Pancreas (tissue), 10 donors: ENCODE results near the gene OPN1MW. TPM values are rescaled to one million over a fixed set of nuclear protein-coding genes. Genes with fewer than 3 reads are reported as not detected.
"Not testable (repeated sequence)": the region's sequence is repeated elsewhere in the genome, so short reads cannot be mapped to it uniquely, and the experiment has no call there.

Experiments used
- ATAC-seq, 4 donors: fragments of 200-7000 bp; cut with Tn5 transposase; one replicate each; pipeline versions ENCODE4 v1.8.0 to v1.9.1; 2020; ENCODE audit warnings: mild to moderate bottlenecking in 4 of 4, moderate library complexity in 4 of 4
- DNase-seq, 6 donors: peaks; one replicate each; pipeline ENCODE4 v3.0.0-alpha.2; 2020
- FAIRE-seq: peaks from 2 replicates; lab custom pipeline; 2012; peaks lifted over from hg19 to GRCh38; lab: Jason Lieb, UNC
- H3K27ac ChIP-seq, 4 donors: fragments of 200-600 bp; sonication (generic); 1 replicate in 3 of 4; 2 replicates in 1 of 4; pipeline versions ENCODE4 v1.5.0 to v1.8.0; 2020
- H3K27me3 ChIP-seq, 4 donors: fragments of 200-600 bp; one replicate each; pipeline ENCODE4 v1.8.0; 2021
- H3K36me3 ChIP-seq, 3 donors: fragments of 200-600 bp; sonication (generic) in 1 of 3; one replicate each; pipeline versions ENCODE4 v1.5.0 to v1.8.0; 2020 to 2021
- H3K4me1 ChIP-seq, 3 donors: fragments of 200-600 bp; one replicate each; pipeline ENCODE4 v1.8.0; 2021
- H3K4me3 ChIP-seq, 4 donors: fragments of 200-600 bp; sonication (generic) in 2 of 4; one replicate each; pipeline versions ENCODE4 v1.5.0 to v1.8.0; 2020 to 2021
- H3K9me3 ChIP-seq, 4 donors: fragments of 200-600 bp; one replicate each; pipeline ENCODE4 v1.8.0; 2021
- WGBS, 2 donors: extraction: QIAGEN DNeasy Blood & Tissue Kit; methylation state at CpG; one replicate each; pipeline ENCODE4 v1.1.7; 2013; 5-methylcytosine and 5-hydroxymethylcytosine counted together
- intact Hi-C, 3 donors: fragments of 100-400 bp; cut with DNase I; formaldehyde crosslinking; loops; one replicate each; pipeline versions ENCODE4 v1.11.1 to v1.14.2; 2022
- polyA plus RNA-seq, 2 donors: library from polyadenylated mRNA; stranded (reverse); fragments of 200-250 nt; gene quantifications; one replicate each; pipeline ENCODE4 v1.2.3, GENCODE V29; 2013
- total RNA-seq, 6 donors: library from RNA; stranded (reverse); fragmentation: NEBNext Ultra II Directional in 4 of 6; extraction: Animal tissue kit (Norgen Biotek cat#: 25700) in 4 of 6; gene quantifications; one replicate each; pipeline versions ENCODE4 v1.2.1 to v1.2.4, GENCODE V29; 2021 to 2023
- donor health status: healthy with polysubstance abuse.
- donor health status: DM: no; HTN: no; CAD: no; lungs with moderate emphysema.
- donor health status: DM: no; HTN: no; CAD: no.
- donor health status: control.
- donor health status: control.
- donor health status: Bipolar disorder and iron deficiency.
- donor health status: DM: yes; HTN: yes; CAD: no.
- donor health status: DM: no; HTN: no; CAD: no.
- donor health status: DM: no; HTN: no; CAD: no.
- donor health status: DM: yes; HTN: yes; CAD: no.

Gene OPN1MW
- total and polyA plus RNA-seq, 8 donors = not detected

DNA sequence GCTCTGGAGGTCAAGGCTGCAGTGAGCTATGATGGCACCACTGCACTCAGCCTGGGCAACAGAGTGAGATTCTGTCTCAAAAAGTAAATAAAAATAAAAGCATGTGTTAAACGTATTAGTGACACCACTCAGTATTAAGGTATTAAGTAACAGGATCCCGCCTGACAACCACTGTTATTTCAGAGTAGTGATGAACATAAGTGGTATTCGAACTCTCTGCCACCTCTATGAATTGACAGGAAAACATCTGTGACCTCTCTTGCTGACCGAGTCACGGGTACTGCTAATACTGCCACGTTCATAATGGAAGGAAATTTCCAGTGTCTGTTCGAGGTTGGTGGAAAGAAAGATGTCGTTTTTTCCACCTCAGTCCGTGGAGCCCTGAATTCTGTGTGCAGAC is 44.3 kb downstream of the OPN1MW start:
- DNase-seq, H3K36me3 ChIP-seq, H3K4me1 ChIP-seq, H3K9me3 ChIP-seq, H3K4me3 ChIP-seq, intact Hi-C loops, H3K27ac ChIP-seq, ATAC-seq, H3K27me3 ChIP-seq: not testable (repeated sequence)
- WGBS, 2 donors = no CpG with 5 or more reads among the region's 9 CpGs
- peak; percentile 83 for FAIRE-seq

DNA sequence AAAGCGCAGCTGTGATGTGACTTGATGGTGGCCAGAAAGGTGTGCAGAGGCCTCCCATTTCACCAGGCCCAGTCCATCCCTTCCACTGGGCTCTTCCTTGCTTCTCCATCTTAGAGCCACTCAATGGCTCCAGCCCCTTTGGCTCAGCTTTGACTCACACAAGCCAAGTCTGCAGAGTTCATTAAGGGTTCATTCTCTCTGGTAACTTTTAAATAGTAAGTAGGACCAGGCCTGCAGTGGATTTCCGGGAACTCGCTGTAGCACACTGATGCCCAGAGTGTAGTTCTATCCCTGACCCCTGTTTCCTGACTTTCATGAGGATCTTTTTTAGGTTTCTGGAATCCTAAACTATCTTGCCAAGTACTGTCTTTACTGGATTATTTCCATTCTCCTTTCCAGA is 49.0 kb downstream of the OPN1MW start:
- H3K27ac ChIP-seq, H3K4me1 ChIP-seq, ATAC-seq, H3K9me3 ChIP-seq, DNase-seq, H3K27me3 ChIP-seq, H3K36me3 ChIP-seq, intact Hi-C loops, H3K4me3 ChIP-seq: not testable (repeated sequence)
- WGBS, 2 donors = no CpG with 5 or more reads among the region's 3 CpGs
- peak; percentile 94 for FAIRE-seq

DNA sequence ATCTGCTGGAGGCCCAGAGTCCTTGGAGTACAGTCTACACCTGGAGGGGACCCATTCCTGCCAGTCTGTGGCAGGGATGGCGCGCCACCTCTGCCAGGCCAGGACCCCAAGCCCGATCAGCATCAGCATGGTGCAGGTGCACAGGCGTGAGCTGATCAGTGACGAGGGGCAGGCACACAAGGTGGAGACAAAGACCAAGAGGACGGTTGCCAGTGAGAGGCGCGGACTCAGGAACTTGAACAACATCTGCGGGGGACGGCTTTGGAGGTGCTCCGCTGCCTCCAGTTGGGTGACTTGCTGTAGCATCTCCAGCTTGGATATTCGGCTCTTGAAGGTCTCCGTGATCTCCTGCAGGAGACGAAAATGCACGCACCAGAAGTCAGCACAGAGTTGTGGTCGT is 51.2 kb downstream of the OPN1MW start:
- H3K27ac ChIP-seq, intact Hi-C loops, H3K4me1 ChIP-seq, H3K4me3 ChIP-seq, FAIRE-seq, DNase-seq, H3K36me3 ChIP-seq, ATAC-seq, H3K9me3 ChIP-seq, H3K27me3 ChIP-seq: not testable (repeated sequence)
- no CpG with 5 or more reads among the region's 16 CpGs for WGBS, 2 donors

DNA sequence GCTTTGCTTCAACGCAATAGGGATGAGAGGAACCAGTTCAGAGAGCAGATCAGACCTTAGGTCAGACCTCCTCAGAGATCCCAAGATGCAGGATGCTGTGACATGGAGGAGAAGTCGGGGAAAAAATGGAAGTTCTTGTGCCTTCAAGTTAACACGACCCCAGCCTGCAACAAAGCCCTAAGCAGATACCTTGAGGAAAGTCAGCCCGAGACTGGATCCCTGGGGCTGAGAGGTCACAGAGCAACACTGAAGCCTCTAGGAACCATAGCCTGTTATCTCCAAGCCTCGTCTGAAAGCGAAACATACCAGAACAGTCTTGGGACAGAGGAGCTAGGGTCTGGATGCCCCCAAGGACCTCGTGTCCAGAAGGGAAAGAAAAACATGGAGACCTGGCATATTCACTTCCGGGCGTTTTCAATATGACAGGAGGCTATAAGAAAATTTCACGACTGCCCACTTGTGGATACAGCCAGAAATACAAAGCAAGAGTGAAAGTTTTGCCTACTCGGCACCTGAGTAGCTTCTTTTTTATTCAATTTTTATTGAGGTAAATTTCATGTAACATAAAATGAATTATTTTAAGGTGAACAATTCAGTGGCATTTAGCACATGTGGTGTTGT is 56.7 kb downstream of the OPN1MW start:
- WGBS, 2 donors = 69% methylated on average over 4 of the region's 11 CpGs; no CpG with 5 or more reads in 1 of the 2 donors
- H3K27ac ChIP-seq, H3K27me3 ChIP-seq, FAIRE-seq, H3K4me3 ChIP-seq, DNase-seq, H3K4me1 ChIP-seq, H3K36me3 ChIP-seq, ATAC-seq, H3K9me3 ChIP-seq, intact Hi-C loops: not testable (repeated sequence)

DNA sequence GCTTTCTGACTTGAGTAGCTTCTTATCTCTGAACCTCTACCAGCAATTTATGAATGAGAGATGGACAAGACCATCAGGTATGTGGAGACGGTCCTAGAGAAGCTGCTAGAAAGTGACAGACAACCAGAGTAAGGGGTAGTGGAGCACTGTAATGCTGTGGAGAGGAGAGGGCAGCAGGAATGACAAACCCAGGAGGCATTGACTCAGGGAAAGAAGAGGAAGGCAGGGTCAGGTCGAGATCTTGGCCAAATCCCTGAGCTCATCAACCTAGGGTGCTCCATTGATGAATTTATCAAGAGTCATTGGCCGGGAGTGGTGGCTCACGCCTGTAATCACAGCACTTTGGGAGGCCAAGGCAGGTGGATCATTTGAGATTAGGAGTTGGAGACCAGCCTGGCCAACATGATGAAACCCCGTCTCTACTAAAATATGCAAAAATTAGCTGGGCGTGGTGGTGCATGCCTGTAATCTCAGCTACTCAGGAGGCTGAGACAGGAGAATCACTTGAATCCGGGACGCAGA is 57.6 kb downstream of the OPN1MW start:
- H3K9me3 ChIP-seq, DNase-seq, H3K36me3 ChIP-seq, FAIRE-seq, H3K4me3 ChIP-seq, H3K4me1 ChIP-seq, intact Hi-C loops, ATAC-seq, H3K27ac ChIP-seq, H3K27me3 ChIP-seq: not testable (repeated sequence)
- WGBS, 2 donors = 69% methylated on average over 6 of the region's 8 CpGs; no CpG with 5 or more reads in 1 of the 2 donors

Other genes with a start within 250 kb of the OPN1MW start
- 10 to 100 TPM; 24.5 to 49.0 (median 40.3) TPM for gene NAA10, start 247.6 kb upstream of the OPN1MW start, total RNA-seq
- 100 to 1,000 TPM in 1 of 2 donors, 10 to 100 TPM in 1; 95.1 to 115 TPM for gene NAA10, start 247.6 kb upstream of the OPN1MW start, polyA plus RNA-seq
- 1 to 10 TPM in 4 of 6 donors, under 1 TPM in 2; 0.43 to 7.5 (median 1.6) TPM for gene RENBP, start 238.0 kb upstream of the OPN1MW start, total RNA-seq
- gene RENBP, start 238.0 kb upstream of the OPN1MW start, polyA plus RNA-seq = 1 to 10 TPM; 2.8 to 5.1 TPM
- 10 to 100 TPM; 10.4 to 28.4 (median 17.0) TPM for gene HCFC1, start 210.8 kb upstream of the OPN1MW start, total RNA-seq
- 10 to 100 TPM; 15.7 to 17.1 TPM for gene HCFC1, start 210.8 kb upstream of the OPN1MW start, polyA plus RNA-seq
- 10 to 100 TPM in 2 of 6 donors, 1 to 10 TPM in 4; 5.7 to 12.4 (median 9.1) TPM for gene TMEM187, start 209.8 kb upstream of the OPN1MW start, total RNA-seq
- gene TMEM187, start 209.8 kb upstream of the OPN1MW start, polyA plus RNA-seq = 1 to 10 TPM; 5.2 to 7.8 TPM
- 100 to 1,000 TPM in 1 of 6 donors, 10 to 100 TPM in 5; 44.5 to 103 (median 64.6) TPM for gene IRAK1, start 162.7 kb upstream of the OPN1MW start, total RNA-seq
- gene IRAK1, start 162.7 kb upstream of the OPN1MW start, polyA plus RNA-seq = 10 to 100 TPM; 35.8 to 48.9 TPM
- gene MECP2, start 84.9 kb upstream of the OPN1MW start, total RNA-seq = 10 to 100 TPM; 21.3 to 30.8 (median 23.6) TPM
- 10 to 100 TPM; 17.7 to 19.5 TPM for gene MECP2, start 84.9 kb upstream of the OPN1MW start, polyA plus RNA-seq
- gene OPN1LW, start 38.4 kb upstream of the OPN1MW start, total RNA-seq = not detected
- gene OPN1LW, start 38.4 kb upstream of the OPN1MW start, polyA plus RNA-seq = not detected
- not detected for gene OPN1MW2, start 37.2 kb downstream of the OPN1MW start, total RNA-seq
- gene OPN1MW2, start 37.2 kb downstream of the OPN1MW start, polyA plus RNA-seq = not detected
- not detected for gene OPN1MW3, start 75.0 kb downstream of the OPN1MW start, total RNA-seq
- not detected for gene OPN1MW3, start 75.0 kb downstream of the OPN1MW start, polyA plus RNA-seq
- not detected for gene TEX28, start 112.5 kb downstream of the OPN1MW start, total RNA-seq
- not detected for gene TEX28, start 112.5 kb downstream of the OPN1MW start, polyA plus RNA-seq
- gene TKTL1, start 113.2 kb downstream of the OPN1MW start, total RNA-seq = not detected
- gene TKTL1, start 113.2 kb downstream of the OPN1MW start, polyA plus RNA-seq = not detected
- 100 to 1,000 TPM in 4 of 6 donors, 10 to 100 TPM in 2; 67.0 to 298 (median 142) TPM for gene FLNA, start 192.0 kb downstream of the OPN1MW start, total RNA-seq
- 100 to 1,000 TPM; 222 to 259 TPM for gene FLNA, start 192.0 kb downstream of the OPN1MW start, polyA plus RNA-seq
- 10 to 100 TPM; 23.1 to 42.9 (median 38.7) TPM for gene EMD, start 196.7 kb downstream of the OPN1MW start, total RNA-seq
- 10 to 100 TPM; 56.0 to 86.7 TPM for gene EMD, start 196.7 kb downstream of the OPN1MW start, polyA plus RNA-seq
- 1,000 to 10,000 TPM; 2,194 to 4,058 (median 3,145) TPM for gene RPL10, start 215.8 kb downstream of the OPN1MW start, total RNA-seq
- 1,000 to 10,000 TPM; 2,751 to 3,412 TPM for gene RPL10, start 215.8 kb downstream of the OPN1MW start, polyA plus RNA-seq
- gene DNASE1L1, start 226.7 kb downstream of the OPN1MW start, total RNA-seq = 10 to 100 TPM in 1 of 6 donors, 1 to 10 TPM in 5; 5.1 to 13.6 (median 7.3) TPM
- 10 to 100 TPM; 11.3 to 16.5 TPM for gene DNASE1L1, start 226.7 kb downstream of the OPN1MW start, polyA plus RNA-seq
- 10 to 100 TPM; 14.6 to 26.7 (median 17.1) TPM for gene TAFAZZIN, start 228.9 kb downstream of the OPN1MW start, total RNA-seq
- 10 to 100 TPM; 77.0 to 82.7 TPM for gene TAFAZZIN, start 228.9 kb downstream of the OPN1MW start, polyA plus RNA-seq
- 10 to 100 TPM; 27.8 to 55.6 (median 37.7) TPM for gene ATP6AP1, start 246.1 kb downstream of the OPN1MW start, total RNA-seq
- 10 to 100 TPM; 34.1 to 82.4 TPM for gene ATP6AP1, start 246.1 kb downstream of the OPN1MW start, polyA plus RNA-seq